ENCODE measurements around the gene BOD1L2.

DNA sequence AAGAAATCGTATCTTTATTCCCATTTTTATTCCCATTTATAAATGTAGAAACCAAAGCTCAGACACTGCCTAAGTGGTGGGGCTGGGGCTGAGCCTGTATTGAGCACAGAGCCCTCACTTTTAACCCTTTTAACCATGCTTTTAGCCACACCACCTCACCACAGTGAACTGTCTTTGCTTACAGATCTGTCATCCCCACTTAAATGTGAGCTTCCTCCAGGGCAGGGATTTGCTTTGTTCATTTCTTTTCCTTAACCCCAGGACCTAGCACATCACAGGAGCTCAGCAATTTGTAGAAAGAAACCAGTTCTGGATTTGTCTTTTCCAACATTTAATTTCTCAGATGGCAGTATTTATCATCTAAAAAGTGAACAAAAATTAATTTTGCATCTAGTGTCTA, 2.2 kb downstream of the BOD1L2 start:
- TF ChIP-seq POLR2AphosphoS5 (IDR thresholded peaks at IDR 0.05; ENCODE audit: low read depth) (no peak), CTCF (IDR thresholded peaks at IDR 0.05; ENCODE audit: insufficient read depth, low read length) (no peak), GABPA (IDR thresholded peaks at IDR 0.05; ENCODE audit: low read depth) (no peak), SPI1 (IDR thresholded peaks at IDR 0.05; ENCODE audit: borderline replicate concordance, low read depth) (no peak)

Data from HL-60 (cell line).